ENCODE measurements around the gene ARID1B. TPM values are rescaled to one million over a fixed set of nuclear protein-coding genes. Genes with fewer than 3 reads are reported as not detected.
A peak's percentile ranks its signal among the peaks of the same experiment; 100 is the strongest.

The ARID1B gene
- total and polyA plus RNA-seq, 9 of the 15 experiments (the other 6 are each of a cell fraction or from before 2014, with no cell fraction given): 12.5 to 50.5 (median 25.8) TPM

GRCh38 chr6:156776470-156776839, 723 bp upstream of the ARID1B start (continued):
- TF ChIP-seq RBM25 (IDR thresholded peaks at IDR 0.05; ENCODE audit: low read depth, low read length, severe bottlenecking) (peak; percentile 30), GABPA (tag; conservative IDR thresholded peaks at IDR 0.05; ENCODE audit: low read depth) (no peak), SRSF7 (optimal IDR thresholded peaks at IDR 0.05; ENCODE audit: low read depth, low read length) (no peak), BCLAF1 (IDR thresholded peaks at IDR 0.05; ENCODE audit: borderline replicate concordance in 1 of 2, control insufficient read depth in 1 of 2, low read depth in 2 of 2, low read length in 1 of 2) (no peak), SMARCA4 (IDR thresholded peaks at IDR 0.05) (peak; percentile 56), STAT5A (IDR thresholded peaks at IDR 0.05; ENCODE audit: borderline replicate concordance, low read length) (no peak), ZNF23 (CRISPR knock-in tag; IDR thresholded peaks at IDR 0.05) (no peak), MGA (IDR thresholded peaks at IDR 0.05) (0 out of 2 replicates have a peak, but pooled peaks have one; percentile 24), TAF9B (IDR thresholded peaks at IDR 0.05; ENCODE audit: partially characterized antibody) (peak; percentile 5), ETV5 (CRISPR knock-in tag; IDR thresholded peaks at IDR 0.05; ENCODE audit: low read depth) (peak; percentile 4; the same call in 1 of the 2 replicates), FOXP1 (CRISPR knock-in tag; IDR thresholded peaks at IDR 0.05) (0 out of 2 replicates have a peak, but pooled peaks have one; percentile 59), KDM1A (IDR thresholded peaks at IDR 0.05) (peak; percentile 22 to 33; a peak in 1 of 4 replicates), ATF7 (IDR thresholded peaks at IDR 0.05) (0 out of 2 replicates have a peak, but pooled peaks have one; percentile 4)
